NCI-H510A (cell line): ENCODE results near the gene MACIR.
"Not testable (repeated sequence)": the region's sequence is repeated elsewhere in the genome, so short reads cannot be mapped to it uniquely, and the experiment has no call there.

ENCODE experiments used
- DNase-seq: peaks from one replicate; lab custom pipeline; 2025; lab: John Stamatoyannopoulos, UW

The MACIR gene

GRCh38 chr5:103258368-103258956, at the start of gene MACIR:
MACIR (plus strand) TSS chr5:103258763; CDS start chr5:103275920, 17,157 bp downstream.
- DNase-seq = peak; percentile 93

- no peak for DNase-seq
These were observed 49.5 kb upstream of the MACIR start for GRCh38 chr5:103209065-103209464.

- no peak for DNase-seq
These were observed 47.6 kb upstream of the MACIR start for GRCh38 chr5:103210952-103211351.

- DNase-seq = no peak
These were observed 46.7 kb upstream of the MACIR start for GRCh38 chr5:103211576-103212561.

- DNase-seq = no peak
These were observed 42.4 kb upstream of the MACIR start for GRCh38 chr5:103216137-103216536.

- DNase-seq = no peak
These were observed 41.9 kb upstream of the MACIR start for GRCh38 chr5:103216697-103217096.

- DNase-seq = no peak
These were observed 41.5 kb upstream of the MACIR start for GRCh38 chr5:103217101-103217500.

GRCh38 chr5:103218164-103218563, 40.4 kb upstream of the MACIR start:
- no peak for DNase-seq

- DNase-seq = not testable (repeated sequence)
These were observed 39.5 kb upstream of the MACIR start for GRCh38 chr5:103219074-103219473.

- no peak for DNase-seq
These were observed 35.3 kb upstream of the MACIR start for GRCh38 chr5:103223031-103223955.

GRCh38 chr5:103224118-103224893, 34.3 kb upstream of the MACIR start:
- DNase-seq = peak; percentile 6

GRCh38 chr5:103224894-103225246, 33.7 kb upstream of the MACIR start:
- DNase-seq = no peak

GRCh38 chr5:103228061-103228460, 30.5 kb upstream of the MACIR start:
- no peak for DNase-seq

GRCh38 chr5:103228588-103228987, 30.0 kb upstream of the MACIR start:
- DNase-seq = no peak

- DNase-seq = no peak
These were observed 26.1 kb upstream of the MACIR start for GRCh38 chr5:103232393-103232999.

GRCh38 chr5:103234239-103234975, 24.2 kb upstream of the MACIR start:
- no peak for DNase-seq

GRCh38 chr5:103235891-103236290, 22.7 kb upstream of the MACIR start:
- DNase-seq = no peak

- DNase-seq = no peak
These were observed 20.8 kb upstream of the MACIR start for GRCh38 chr5:103237778-103238177.

GRCh38 chr5:103243665-103244064, 14.9 kb upstream of the MACIR start:
- DNase-seq = no peak

- DNase-seq = no peak
These were observed 14.2 kb upstream of the MACIR start for GRCh38 chr5:103244398-103244797.
